Liver (tissue), 3 donors: Measurements from ENCODE around the gene SLC13A2.

Experiments used
- CTCF ChIP-seq: fragments of 150-350 bp; IDR thresholded peaks from 2 replicates; pipeline ENCODE4 v1.5.1; 2017; ENCODE audit warnings: improper control_type of control experiment, low read depth, low read length; ENCODE audit not compliant: missing input control
- FOXA1 ChIP-seq: IDR thresholded peaks from 2 replicates; pipeline ENCODE4 v1.6.1; 2016; ENCODE audit warnings: antibody characterized with exemption
- JUND ChIP-seq, 2 donors: IDR thresholded peaks; 2 replicates each; pipeline ENCODE4 v1.6.1; 2016; ENCODE audit warnings: antibody characterized with exemption in 2 of 2
- MAX ChIP-seq: IDR thresholded peaks from 2 replicates; pipeline ENCODE4 v1.6.1; 2016; ENCODE audit warnings: antibody characterized with exemption
- RXRA ChIP-seq, 2 donors: IDR thresholded peaks; 2 replicates each; pipeline ENCODE4 v1.6.1; 2017 to 2018; ENCODE audit warnings: antibody characterized with exemption in 2 of 2, mild to moderate bottlenecking in 1 of 2
- TAF1 ChIP-seq: conservative IDR thresholded peaks from 2 replicates; pipeline ENCODE4 v1.6.1; 2016; ENCODE audit warnings: antibody characterized with exemption, mild to moderate bottlenecking
- TF ChIP-seq, protein P1 (sequence below): IDR thresholded peaks from 2 replicates; pipeline ENCODE4 v1.6.1; 2016; ENCODE audit warnings: antibody characterized with exemption, mild to moderate bottlenecking
- donor health status: healthy.
- donor health status: healthy.

DNA sequence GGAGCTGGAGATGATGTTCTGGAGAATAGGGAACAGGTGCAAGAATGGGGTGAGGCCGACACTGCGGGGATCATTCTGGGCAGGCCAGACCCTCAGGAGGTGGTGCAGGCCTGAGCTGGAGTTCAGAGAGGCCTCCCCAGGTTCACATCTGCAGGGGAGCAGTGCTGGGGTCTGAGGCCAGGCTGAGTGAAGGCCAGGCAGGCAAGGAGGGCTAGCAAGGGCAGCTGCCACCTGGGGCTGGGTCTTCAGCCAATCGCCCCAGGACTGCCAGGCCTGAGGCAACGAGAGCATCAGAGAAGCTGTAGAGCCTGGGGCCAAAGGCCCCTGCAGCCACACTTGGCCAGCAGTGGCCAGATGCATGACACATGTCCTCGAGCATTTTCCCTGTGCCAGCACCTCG, 47.2 kb downstream of the SLC13A2 start:
- TF ChIP-seq CTCF: no peak
- TF ChIP-seq RXRA (IDR thresholded peaks at IDR 0.05): no peak
- no peak for TF ChIP-seq TAF1
- TF ChIP-seq JUND (IDR thresholded peaks at IDR 0.05): no peak
- no peak for TF ChIP-seq MAX
- TF ChIP-seq FOXA1: no peak
- TF ChIP-seq, protein P1, sequence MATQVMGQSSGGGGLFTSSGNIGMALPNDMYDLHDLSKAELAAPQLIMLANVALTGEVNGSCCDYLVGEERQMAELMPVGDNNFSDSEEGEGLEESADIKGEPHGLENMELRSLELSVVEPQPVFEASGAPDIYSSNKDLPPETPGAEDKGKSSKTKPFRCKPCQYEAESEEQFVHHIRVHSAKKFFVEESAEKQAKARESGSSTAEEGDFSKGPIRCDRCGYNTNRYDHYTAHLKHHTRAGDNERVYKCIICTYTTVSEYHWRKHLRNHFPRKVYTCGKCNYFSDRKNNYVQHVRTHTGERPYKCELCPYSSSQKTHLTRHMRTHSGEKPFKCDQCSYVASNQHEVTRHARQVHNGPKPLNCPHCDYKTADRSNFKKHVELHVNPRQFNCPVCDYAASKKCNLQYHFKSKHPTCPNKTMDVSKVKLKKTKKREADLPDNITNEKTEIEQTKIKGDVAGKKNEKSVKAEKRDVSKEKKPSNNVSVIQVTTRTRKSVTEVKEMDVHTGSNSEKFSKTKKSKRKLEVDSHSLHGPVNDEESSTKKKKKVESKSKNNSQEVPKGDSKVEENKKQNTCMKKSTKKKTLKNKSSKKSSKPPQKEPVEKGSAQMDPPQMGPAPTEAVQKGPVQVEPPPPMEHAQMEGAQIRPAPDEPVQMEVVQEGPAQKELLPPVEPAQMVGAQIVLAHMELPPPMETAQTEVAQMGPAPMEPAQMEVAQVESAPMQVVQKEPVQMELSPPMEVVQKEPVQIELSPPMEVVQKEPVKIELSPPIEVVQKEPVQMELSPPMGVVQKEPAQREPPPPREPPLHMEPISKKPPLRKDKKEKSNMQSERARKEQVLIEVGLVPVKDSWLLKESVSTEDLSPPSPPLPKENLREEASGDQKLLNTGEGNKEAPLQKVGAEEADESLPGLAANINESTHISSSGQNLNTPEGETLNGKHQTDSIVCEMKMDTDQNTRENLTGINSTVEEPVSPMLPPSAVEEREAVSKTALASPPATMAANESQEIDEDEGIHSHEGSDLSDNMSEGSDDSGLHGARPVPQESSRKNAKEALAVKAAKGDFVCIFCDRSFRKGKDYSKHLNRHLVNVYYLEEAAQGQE: no peak
